Testis (tissue), 2 donors: ENCODE results near the gene TCF12.

Experiments used
- POLR2A ChIP-seq: fragments of 450-650 bp; IDR thresholded peaks from one replicate; pipeline ENCODE4 v1.6.1; 2017; ENCODE audit warnings: antibody characterized with exemption, mild to moderate bottlenecking, moderate library complexity
- TF ChIP-seq, protein P1 (sequence below), 3 experiments: fragments of 450-650 bp in 2 of 3; fragments of 200-600 bp in 1 of 3; sonication (generic) in 1 of 3; IDR thresholded peaks; one replicate each; pipeline ENCODE4 v1.5.1; 2016 to 2019; ENCODE audit warnings: antibody characterized with exemption in 3 of 3, mild to moderate bottlenecking in 2 of 3, moderate library complexity in 1 of 3

DNA sequence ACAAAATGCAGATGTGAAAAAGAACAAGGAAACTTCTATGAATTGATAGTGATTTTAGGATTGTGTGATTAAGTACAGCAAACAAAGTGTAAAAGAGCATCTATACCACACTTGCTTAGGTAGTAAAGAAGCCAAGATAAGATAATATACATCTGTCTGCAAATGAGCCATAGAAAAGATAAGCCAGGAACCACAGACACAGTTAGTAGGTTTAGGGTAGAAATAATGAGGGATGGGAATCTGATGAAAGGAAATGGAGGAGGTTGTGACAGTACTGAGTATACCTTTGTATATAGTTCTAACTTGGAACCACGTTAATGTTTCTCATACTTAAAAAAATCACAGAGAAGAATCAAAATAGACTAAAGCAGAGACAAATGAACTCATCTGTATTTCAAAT lies 54.0 kb downstream of the TCF12 start:
- no peak for TF ChIP-seq POLR2A
- TF ChIP-seq, protein P1, sequence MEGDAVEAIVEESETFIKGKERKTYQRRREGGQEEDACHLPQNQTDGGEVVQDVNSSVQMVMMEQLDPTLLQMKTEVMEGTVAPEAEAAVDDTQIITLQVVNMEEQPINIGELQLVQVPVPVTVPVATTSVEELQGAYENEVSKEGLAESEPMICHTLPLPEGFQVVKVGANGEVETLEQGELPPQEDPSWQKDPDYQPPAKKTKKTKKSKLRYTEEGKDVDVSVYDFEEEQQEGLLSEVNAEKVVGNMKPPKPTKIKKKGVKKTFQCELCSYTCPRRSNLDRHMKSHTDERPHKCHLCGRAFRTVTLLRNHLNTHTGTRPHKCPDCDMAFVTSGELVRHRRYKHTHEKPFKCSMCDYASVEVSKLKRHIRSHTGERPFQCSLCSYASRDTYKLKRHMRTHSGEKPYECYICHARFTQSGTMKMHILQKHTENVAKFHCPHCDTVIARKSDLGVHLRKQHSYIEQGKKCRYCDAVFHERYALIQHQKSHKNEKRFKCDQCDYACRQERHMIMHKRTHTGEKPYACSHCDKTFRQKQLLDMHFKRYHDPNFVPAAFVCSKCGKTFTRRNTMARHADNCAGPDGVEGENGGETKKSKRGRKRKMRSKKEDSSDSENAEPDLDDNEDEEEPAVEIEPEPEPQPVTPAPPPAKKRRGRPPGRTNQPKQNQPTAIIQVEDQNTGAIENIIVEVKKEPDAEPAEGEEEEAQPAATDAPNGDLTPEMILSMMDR (IDR thresholded peaks at IDR 0.05): no peak
